NB4 (cell line): ENCODE results near the gene ZC3H14.

Source experiments
- DNase-seq: peaks from one replicate; pipeline ENCODE4 v3.0.0; 2010; ENCODE audit warnings: low read depth
- H3K4me3 ChIP-seq: one replicate; pipeline ENCODE4 v1.5.1; 2011; ENCODE audit warnings: mild to moderate bottlenecking, low read depth, low read length, moderate library complexity
- MYC ChIP-seq: IDR thresholded peaks from 2 replicates; pipeline ENCODE4 v1.6.1; 2011; ENCODE audit warnings: low read depth, low read length
- POLR2A ChIP-seq: IDR thresholded peaks from 2 replicates; pipeline ENCODE4 v1.6.1; 2011; ENCODE audit warnings: mild to moderate bottlenecking; ENCODE audit not compliant: insufficient read length; ENCODE audit errors: extremely low read depth
- TF ChIP-seq, protein P1 (sequence below): IDR thresholded peaks from 2 replicates; pipeline ENCODE4 v1.6.1; 2011; ENCODE audit warnings: low read depth, low read length
- TF ChIP-seq, protein P2 (sequence below): IDR thresholded peaks from one replicate; pipeline ENCODE4 v1.5.1; 2012; ENCODE audit warnings: low read depth, low read length

Gene ZC3H14

GRCh38 chr14:88576222-88576621 lies 13.4 kb downstream of the ZC3H14 start:
- H3K4me3 ChIP-seq = no peak overlapping the region
- DNase-seq = no peak
- TF ChIP-seq, protein P1, sequence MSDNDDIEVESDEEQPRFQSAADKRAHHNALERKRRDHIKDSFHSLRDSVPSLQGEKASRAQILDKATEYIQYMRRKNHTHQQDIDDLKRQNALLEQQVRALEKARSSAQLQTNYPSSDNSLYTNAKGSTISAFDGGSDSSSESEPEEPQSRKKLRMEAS = no peak
- no peak for TF ChIP-seq MYC
- TF ChIP-seq, protein P2, sequence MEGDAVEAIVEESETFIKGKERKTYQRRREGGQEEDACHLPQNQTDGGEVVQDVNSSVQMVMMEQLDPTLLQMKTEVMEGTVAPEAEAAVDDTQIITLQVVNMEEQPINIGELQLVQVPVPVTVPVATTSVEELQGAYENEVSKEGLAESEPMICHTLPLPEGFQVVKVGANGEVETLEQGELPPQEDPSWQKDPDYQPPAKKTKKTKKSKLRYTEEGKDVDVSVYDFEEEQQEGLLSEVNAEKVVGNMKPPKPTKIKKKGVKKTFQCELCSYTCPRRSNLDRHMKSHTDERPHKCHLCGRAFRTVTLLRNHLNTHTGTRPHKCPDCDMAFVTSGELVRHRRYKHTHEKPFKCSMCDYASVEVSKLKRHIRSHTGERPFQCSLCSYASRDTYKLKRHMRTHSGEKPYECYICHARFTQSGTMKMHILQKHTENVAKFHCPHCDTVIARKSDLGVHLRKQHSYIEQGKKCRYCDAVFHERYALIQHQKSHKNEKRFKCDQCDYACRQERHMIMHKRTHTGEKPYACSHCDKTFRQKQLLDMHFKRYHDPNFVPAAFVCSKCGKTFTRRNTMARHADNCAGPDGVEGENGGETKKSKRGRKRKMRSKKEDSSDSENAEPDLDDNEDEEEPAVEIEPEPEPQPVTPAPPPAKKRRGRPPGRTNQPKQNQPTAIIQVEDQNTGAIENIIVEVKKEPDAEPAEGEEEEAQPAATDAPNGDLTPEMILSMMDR = no peak
- TF ChIP-seq POLR2A = no peak

DNA sequence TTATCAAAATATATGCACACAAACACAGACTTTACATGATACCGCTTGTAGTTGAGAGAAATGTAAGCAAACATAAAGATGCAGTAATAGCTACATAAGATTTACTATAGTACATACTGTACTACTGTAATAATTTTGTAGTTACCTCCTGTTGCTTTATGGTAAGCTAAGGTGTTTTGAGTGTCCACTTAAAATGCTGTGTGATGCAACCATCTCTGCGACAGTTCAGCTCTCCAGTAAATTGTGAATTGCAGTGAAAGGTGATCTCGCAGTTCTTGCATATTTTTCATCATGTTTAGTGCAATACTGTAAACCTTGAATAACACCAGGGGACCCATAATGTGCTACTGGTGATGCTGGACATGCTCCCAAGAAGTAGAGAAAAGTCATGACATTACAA lies 21.6 kb downstream of the ZC3H14 start:
- TF ChIP-seq MYC (no peak), POLR2A (no peak)
- TF ChIP-seq, protein P2 = no peak
- TF ChIP-seq, protein P1 = no peak
- H3K4me3 ChIP-seq = no peak overlapping the region
- no peak for DNase-seq

- TF ChIP-seq MYC (no peak), POLR2A (no peak)
- TF ChIP-seq, protein P1 = no peak
- TF ChIP-seq, protein P2 = no peak
- DNase-seq = no peak
- H3K4me3 ChIP-seq = no peak overlapping the region
These were observed 25.2 kb downstream of the ZC3H14 start for GRCh38 chr14:88588081-88588480.

GRCh38 chr14:88590173-88590572 lies 27.3 kb downstream of the ZC3H14 start:
- DNase-seq = no peak
- no peak for TF ChIP-seq POLR2A
- no peak overlapping the region for H3K4me3 ChIP-seq

DNA sequence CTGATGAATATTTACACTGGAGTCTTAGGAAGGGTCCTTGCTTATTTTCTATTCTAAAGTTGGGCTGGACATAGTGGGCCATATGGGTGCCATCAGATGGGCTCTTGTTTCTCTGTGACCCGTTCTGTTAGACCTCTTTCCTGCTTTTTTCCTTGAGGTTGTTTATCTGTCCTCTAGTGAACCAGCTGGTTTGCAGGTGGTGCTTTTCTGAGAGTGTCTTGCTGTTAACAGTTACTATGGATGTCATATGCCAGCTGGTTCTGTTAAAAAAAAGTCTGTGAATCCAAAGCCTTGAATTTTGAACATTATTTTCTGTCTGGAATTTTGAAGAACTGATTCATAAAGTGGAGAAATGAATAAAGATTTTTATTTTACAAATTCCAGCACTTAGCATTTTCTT lies 29.2 kb downstream of the ZC3H14 start:
- DNase-seq = no peak
- no peak overlapping the region for H3K4me3 ChIP-seq
- TF ChIP-seq, protein P2 = no peak
- TF ChIP-seq POLR2A = no peak

GRCh38 chr14:88597038-88597437 lies 34.2 kb downstream of the ZC3H14 start:
- TF ChIP-seq, protein P1 = no peak
- TF ChIP-seq, protein P2 = no peak
- TF ChIP-seq POLR2A = no peak
- TF ChIP-seq MYC = no peak
- no peak overlapping the region for H3K4me3 ChIP-seq
- DNase-seq = no peak
